Measurements from ENCODE around the gene AAGAB.

GRCh38 chr15:67164401-67164791, 90.1 kb downstream of the AAGAB start:
- TF ChIP-seq CTCF (IDR thresholded peaks at IDR 0.05 in 4 of 5, conservative IDR thresholded peaks at IDR 0.05 in 1 of 5) (no peak), POLR2A (IDR thresholded peaks at IDR 0.05) (no peak)
